Esophagus squamous epithelium (tissue), 4 donors: Measurements from ENCODE around the gene COX18.

Source experiments
- POLR2A ChIP-seq, 4 donors: fragments of 450-650 bp; IDR thresholded peaks; one replicate each; pipeline ENCODE4 v1.6.1; 2017; ENCODE audit warnings: antibody characterized with exemption in 4 of 4, mild to moderate bottlenecking in 4 of 4, moderate library complexity in 3 of 4
- TF ChIP-seq, protein P1 (sequence below), 6 experiments: fragments of 450-650 bp in 4 of 6; fragments of 200-600 bp in 2 of 6; sonication (generic) in 2 of 6; IDR thresholded peaks; one replicate each; pipeline ENCODE4 v1.5.1; 2016 to 2019; ENCODE audit warnings: antibody characterized with exemption in 6 of 6, mild to moderate bottlenecking in 4 of 6, moderate library complexity in 4 of 6

DNA sequence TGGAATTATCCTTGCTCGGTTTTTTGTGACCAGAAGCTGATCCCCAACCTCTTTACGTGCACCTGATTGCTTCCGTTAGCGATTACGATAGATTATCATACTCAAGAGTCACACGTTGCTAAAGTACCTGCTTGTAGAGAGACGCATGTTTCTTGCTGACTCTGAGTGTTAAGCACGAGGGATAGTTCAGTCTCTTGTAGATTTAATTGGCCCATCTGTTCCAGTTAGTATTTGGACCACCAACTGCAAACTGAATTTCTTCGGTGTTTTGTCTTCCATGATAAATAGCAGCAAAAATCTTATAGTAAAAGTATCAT, 516 bp upstream of the COX18 start:
- TF ChIP-seq POLR2A (IDR thresholded peaks at IDR 0.05): no peak
- TF ChIP-seq, protein P1, sequence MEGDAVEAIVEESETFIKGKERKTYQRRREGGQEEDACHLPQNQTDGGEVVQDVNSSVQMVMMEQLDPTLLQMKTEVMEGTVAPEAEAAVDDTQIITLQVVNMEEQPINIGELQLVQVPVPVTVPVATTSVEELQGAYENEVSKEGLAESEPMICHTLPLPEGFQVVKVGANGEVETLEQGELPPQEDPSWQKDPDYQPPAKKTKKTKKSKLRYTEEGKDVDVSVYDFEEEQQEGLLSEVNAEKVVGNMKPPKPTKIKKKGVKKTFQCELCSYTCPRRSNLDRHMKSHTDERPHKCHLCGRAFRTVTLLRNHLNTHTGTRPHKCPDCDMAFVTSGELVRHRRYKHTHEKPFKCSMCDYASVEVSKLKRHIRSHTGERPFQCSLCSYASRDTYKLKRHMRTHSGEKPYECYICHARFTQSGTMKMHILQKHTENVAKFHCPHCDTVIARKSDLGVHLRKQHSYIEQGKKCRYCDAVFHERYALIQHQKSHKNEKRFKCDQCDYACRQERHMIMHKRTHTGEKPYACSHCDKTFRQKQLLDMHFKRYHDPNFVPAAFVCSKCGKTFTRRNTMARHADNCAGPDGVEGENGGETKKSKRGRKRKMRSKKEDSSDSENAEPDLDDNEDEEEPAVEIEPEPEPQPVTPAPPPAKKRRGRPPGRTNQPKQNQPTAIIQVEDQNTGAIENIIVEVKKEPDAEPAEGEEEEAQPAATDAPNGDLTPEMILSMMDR (IDR thresholded peaks at IDR 0.05): no peak
